T-helper 2 cell treated with Interferon-gamma antibody and Interleukin-4, amounts not matched to agents 5 μg/mL and 100 μg/mL, for 36 hours (primary cell): Measurements from ENCODE around the gene CPN2.

Source experiments
- DNase-seq: peaks from one replicate; pipeline ENCODE4 v3.0.0; 2021; ENCODE audit warnings: low spot score
- H3K27ac Mint-ChIP-seq: one replicate; pipeline ENCODE4 v1.8.0; 2021; ENCODE audit warnings: mild to moderate bottlenecking, mixed read lengths
- H3K27me3 Mint-ChIP-seq: one replicate; pipeline ENCODE4 v1.8.0; 2021; ENCODE audit warnings: low read depth, mixed read lengths
- H3K36me3 Mint-ChIP-seq: one replicate; pipeline ENCODE4 v1.8.0; 2021; ENCODE audit warnings: low read depth, mixed read lengths
- H3K4me1 Mint-ChIP-seq: one replicate; pipeline ENCODE4 v1.8.0; 2021; ENCODE audit warnings: low read depth, mixed read lengths
- H3K4me3 Mint-ChIP-seq: one replicate; pipeline ENCODE4 v1.8.0; 2022; ENCODE audit warnings: mild to moderate bottlenecking, moderate library complexity, mixed read lengths
- H3K9me3 Mint-ChIP-seq: one replicate; pipeline ENCODE4 v1.8.0; 2021; ENCODE audit warnings: mixed read lengths

CPN2 gene

GRCh38 chr3:194325424-194326153 lies 25.5 kb downstream of the CPN2 start:
- H3K36me3 Mint-ChIP-seq: no peaks in the 10 kb centered on the region
- no peak for DNase-seq
- H3K27ac Mint-ChIP-seq: no peak overlapping the region
- no peak overlapping the region for H3K4me3 Mint-ChIP-seq
- no peaks in the 10 kb centered on the region for H3K4me1 Mint-ChIP-seq
- no peaks in the 10 kb centered on the region for H3K9me3 Mint-ChIP-seq
- H3K27me3 Mint-ChIP-seq: peaks cover 19% of the 10 kb centered on the region

- no peak overlapping the region for H3K27ac Mint-ChIP-seq
- peaks cover 20% of the 10 kb centered on the region for H3K27me3 Mint-ChIP-seq
- no peaks in the 10 kb centered on the region for H3K36me3 Mint-ChIP-seq
- no peak for DNase-seq
- peaks cover under 1% of the 10 kb centered on the region for H3K9me3 Mint-ChIP-seq
- H3K4me1 Mint-ChIP-seq: no peaks in the 10 kb centered on the region
- no peak overlapping the region for H3K4me3 Mint-ChIP-seq
Measured at GRCh38 chr3:194324823-194325327, 26.3 kb downstream of the CPN2 start.

- H3K4me1 Mint-ChIP-seq: no peaks in the 10 kb centered on the region
- no peak overlapping the region for H3K4me3 Mint-ChIP-seq
- no peaks in the 10 kb centered on the region for H3K36me3 Mint-ChIP-seq
- peaks cover 9% of the 10 kb centered on the region for H3K9me3 Mint-ChIP-seq
- no peak overlapping the region for H3K27ac Mint-ChIP-seq
- peaks cover 24% of the 10 kb centered on the region for H3K27me3 Mint-ChIP-seq
- peak; percentile 30 for DNase-seq
Measured at GRCh38 chr3:194323785-194324735, 27.1 kb downstream of the CPN2 start.

DNA sequence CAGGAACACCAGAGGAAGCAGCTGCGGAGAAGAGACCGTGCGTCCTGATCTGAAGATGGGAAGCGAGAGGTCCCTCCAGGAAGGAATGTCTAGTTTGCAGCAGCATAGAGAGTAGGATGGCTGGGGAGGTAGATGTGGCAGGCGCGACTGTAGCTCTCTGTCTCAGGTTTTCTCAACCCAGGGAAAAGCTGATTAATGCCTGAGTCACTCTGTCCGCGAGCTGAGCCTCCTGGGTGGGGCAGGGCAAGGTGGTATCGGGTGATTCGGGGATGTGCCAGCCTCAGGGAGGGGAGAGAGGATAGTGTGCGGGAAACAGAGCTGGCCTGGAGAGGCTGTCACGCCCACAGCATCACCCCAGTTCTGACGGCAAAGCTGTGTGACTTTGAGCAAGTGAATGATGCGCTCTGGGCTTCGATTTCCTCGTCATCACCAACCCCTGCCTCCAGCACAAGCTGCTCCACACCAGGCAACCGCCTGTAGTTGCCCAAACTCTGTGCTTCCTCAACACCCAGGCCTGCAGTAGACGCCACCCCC lies 28.4 kb downstream of the CPN2 start:
- no peak overlapping the region for H3K27ac Mint-ChIP-seq
- H3K4me1 Mint-ChIP-seq: no peaks in the 10 kb centered on the region
- H3K36me3 Mint-ChIP-seq: no peaks in the 10 kb centered on the region
- peak overlapping the region; percentile 25 for H3K4me3 Mint-ChIP-seq
- H3K27me3 Mint-ChIP-seq: peaks cover 29% of the 10 kb centered on the region
- no peak for DNase-seq
- H3K9me3 Mint-ChIP-seq: peaks cover 14% of the 10 kb centered on the region

DNA sequence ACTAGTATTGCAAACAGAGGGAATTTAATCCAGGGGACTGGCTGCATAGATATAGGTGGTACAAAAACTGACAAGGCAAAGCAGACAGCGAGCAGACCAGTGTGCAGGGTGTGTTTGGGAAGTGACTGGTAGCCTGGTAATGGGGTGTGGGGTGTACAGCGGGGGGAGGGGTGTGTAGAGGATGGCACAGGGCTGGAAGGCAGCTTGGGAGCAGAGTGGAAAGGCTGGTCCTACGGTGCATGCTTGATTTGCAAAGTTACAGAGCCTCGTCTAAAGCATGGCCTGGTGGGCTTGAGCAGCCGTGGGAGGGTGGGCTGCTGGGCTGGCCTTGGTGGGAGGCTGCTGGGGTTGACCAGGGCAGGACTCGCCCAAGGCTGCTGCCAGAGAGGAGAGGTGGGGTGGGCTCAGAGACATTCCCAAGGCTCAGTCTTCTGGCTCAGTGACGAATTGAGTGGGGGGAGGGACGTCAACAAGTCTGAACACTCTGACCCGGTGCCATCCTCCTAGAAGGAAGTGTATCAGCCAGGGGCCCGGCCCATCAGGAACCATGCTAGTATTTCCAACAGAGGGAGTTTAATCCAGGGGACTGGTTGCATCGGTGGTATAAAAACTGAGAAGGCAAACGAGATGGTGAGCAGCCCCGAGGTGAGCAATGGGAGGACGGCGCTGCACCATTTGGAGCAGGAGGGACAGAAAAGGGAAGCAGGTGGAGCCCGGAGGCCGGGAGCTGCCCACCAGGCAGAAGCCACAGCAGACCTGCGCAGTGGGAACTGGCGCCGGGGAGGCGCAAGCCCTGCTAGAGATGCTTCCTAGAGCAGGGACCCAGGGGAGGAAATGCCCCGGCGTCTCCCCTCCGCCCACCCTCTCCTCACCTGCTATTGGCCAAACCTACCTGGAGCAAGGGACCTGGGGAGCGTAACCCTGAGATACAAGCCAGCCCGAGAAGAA lies 29.2 kb downstream of the CPN2 start:
- no peak overlapping the region for H3K4me3 Mint-ChIP-seq
- no peak overlapping the region for H3K27ac Mint-ChIP-seq
- H3K4me1 Mint-ChIP-seq: no peaks in the 10 kb centered on the region
- peaks cover 35% of the 10 kb centered on the region for H3K27me3 Mint-ChIP-seq
- H3K9me3 Mint-ChIP-seq: peaks cover 14% of the 10 kb centered on the region
- H3K36me3 Mint-ChIP-seq: no peaks in the 10 kb centered on the region
- no peak for DNase-seq

GRCh38 chr3:194320744-194321243 lies 30.3 kb downstream of the CPN2 start:
- H3K9me3 Mint-ChIP-seq: peaks cover 14% of the 10 kb centered on the region
- DNase-seq: no peak
- H3K36me3 Mint-ChIP-seq: no peaks in the 10 kb centered on the region
- H3K27ac Mint-ChIP-seq: no peak overlapping the region
- peaks cover 42% of the 10 kb centered on the region for H3K27me3 Mint-ChIP-seq
- peaks cover 7% of the 10 kb centered on the region for H3K4me1 Mint-ChIP-seq
- no peak overlapping the region for H3K4me3 Mint-ChIP-seq

- H3K4me3 Mint-ChIP-seq: no peak overlapping the region
- no peak overlapping the region for H3K27ac Mint-ChIP-seq
- no peak for DNase-seq
- peaks cover 14% of the 10 kb centered on the region for H3K9me3 Mint-ChIP-seq
- no peaks in the 10 kb centered on the region for H3K36me3 Mint-ChIP-seq
- H3K4me1 Mint-ChIP-seq: peaks cover 11% of the 10 kb centered on the region
- peaks cover 44% of the 10 kb centered on the region for H3K27me3 Mint-ChIP-seq
Measured at GRCh38 chr3:194320100-194320499, 31.0 kb downstream of the CPN2 start.

DNA sequence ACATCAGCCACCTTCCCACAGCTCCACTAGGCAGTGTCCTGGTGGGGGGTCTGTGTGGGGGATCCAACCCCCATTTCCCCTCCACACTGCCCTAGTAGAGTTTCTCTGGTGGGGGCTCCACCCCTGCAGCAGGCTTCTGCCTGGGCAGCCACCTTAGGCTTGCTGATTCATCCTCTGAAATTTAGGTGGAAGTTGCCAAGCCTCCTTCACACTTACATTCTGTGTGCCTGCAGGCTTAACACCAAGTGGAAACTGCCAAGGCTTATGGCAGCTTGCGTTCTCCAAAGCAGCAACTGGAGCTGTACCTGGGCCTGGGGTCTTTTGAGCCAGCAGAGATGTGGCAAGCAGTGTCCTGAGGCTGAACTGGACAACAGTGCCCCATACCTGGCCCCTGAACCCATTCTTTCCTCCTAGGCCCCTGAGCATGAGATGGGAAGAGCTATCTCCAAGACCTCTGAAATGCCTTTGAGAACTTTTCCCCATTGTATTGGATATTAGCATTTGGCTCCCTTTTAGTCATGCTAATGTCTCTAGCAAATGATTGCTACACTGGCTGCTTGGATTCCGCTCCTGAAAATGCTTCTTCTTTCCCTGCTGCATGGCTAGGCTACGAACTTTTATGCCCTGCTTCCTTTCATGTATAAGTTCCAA lies 32.5 kb downstream of the CPN2 start:
- no peak for DNase-seq
- no peak overlapping the region for H3K27ac Mint-ChIP-seq
- peaks cover 14% of the 10 kb centered on the region for H3K4me1 Mint-ChIP-seq
- peaks cover 14% of the 10 kb centered on the region for H3K9me3 Mint-ChIP-seq
- no peaks in the 10 kb centered on the region for H3K36me3 Mint-ChIP-seq
- peaks cover 47% of the 10 kb centered on the region for H3K27me3 Mint-ChIP-seq
- H3K4me3 Mint-ChIP-seq: no peak overlapping the region

DNA sequence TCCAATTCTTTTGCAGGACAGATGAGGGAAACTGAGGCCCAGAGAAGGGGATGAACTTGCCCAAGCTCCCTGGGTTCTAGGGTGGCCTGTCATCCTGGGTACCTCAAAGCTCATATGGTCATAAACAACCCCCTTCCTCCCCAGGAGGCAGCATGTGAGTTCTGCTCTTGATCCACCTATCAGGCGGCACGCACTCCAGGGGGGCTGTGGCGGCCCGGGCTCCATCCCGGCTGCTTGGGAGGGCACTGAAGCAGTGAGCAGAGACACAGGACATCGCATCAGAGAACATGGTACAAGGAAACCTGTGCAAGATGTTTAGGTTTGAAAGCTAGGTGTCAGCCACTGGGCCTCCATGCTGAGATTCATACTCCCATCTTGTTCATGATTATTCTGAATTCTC lies 34.2 kb downstream of the CPN2 start:
- no peak for DNase-seq
- peaks cover 14% of the 10 kb centered on the region for H3K9me3 Mint-ChIP-seq
- no peak overlapping the region for H3K4me3 Mint-ChIP-seq
- peaks cover 47% of the 10 kb centered on the region for H3K27me3 Mint-ChIP-seq
- H3K27ac Mint-ChIP-seq: no peak overlapping the region
- H3K36me3 Mint-ChIP-seq: no peaks in the 10 kb centered on the region
- peaks cover 27% of the 10 kb centered on the region for H3K4me1 Mint-ChIP-seq

GRCh38 chr3:194315965-194316361 lies 35.2 kb downstream of the CPN2 start:
- Mint-ChIP-seq H3K36me3 (peaks cover 2% of the 10 kb centered on the region), H3K9me3 (peaks cover 14% of the 10 kb centered on the region), H3K27me3 (peaks cover 42% of the 10 kb centered on the region), H3K4me1 (peaks cover 36% of the 10 kb centered on the region), H3K4me3 (peak overlapping the region; percentile 75), H3K27ac (no peak overlapping the region)
- DNase-seq: no peak

GRCh38 chr3:194315088-194315964 lies 35.8 kb downstream of the CPN2 start:
- Mint-ChIP-seq H3K9me3 (peaks cover 14% of the 10 kb centered on the region), H3K27ac (peak overlapping the region; percentile 67), H3K36me3 (peaks cover 3% of the 10 kb centered on the region), H3K4me1 (peaks cover 38% of the 10 kb centered on the region), H3K4me3 (peak overlapping the region; percentile 75), H3K27me3 (peaks cover 43% of the 10 kb centered on the region)
- peak; percentile 78 for DNase-seq
